Suprapubic skin (tissue), 4 donors: Measurements from ENCODE around the gene SCUBE3. TPM values are rescaled to one million over a fixed set of nuclear protein-coding genes. Genes with fewer than 3 reads are reported as not detected.

Source experiments
- DNase-seq, 2 donors: peaks; one replicate each; pipeline ENCODE4 v3.0.0-alpha.2; 2019; ENCODE audit warnings: low spot score in 2 of 2
- H3K27ac ChIP-seq: fragments of 200-600 bp; sonication (generic); one replicate; pipeline ENCODE4 v1.5.1; 2019
- H3K27me3 ChIP-seq: fragments of 200-600 bp; sonication (generic); one replicate; pipeline ENCODE4 v1.5.1; 2019
- H3K36me3 ChIP-seq: fragments of 200-600 bp; sonication (generic); one replicate; pipeline ENCODE4 v1.5.1; 2019
- H3K4me1 ChIP-seq: fragments of 200-600 bp; sonication (generic); one replicate; pipeline ENCODE4 v1.5.1; 2019
- H3K4me3 ChIP-seq: fragments of 200-600 bp; sonication (generic); one replicate; pipeline ENCODE4 v1.5.1; 2019; ENCODE audit warnings: mild to moderate bottlenecking
- H3K9me3 ChIP-seq: fragments of 200-600 bp; sonication (generic); one replicate; pipeline ENCODE4 v1.5.1; 2019
- EP300 ChIP-seq: sonication (generic); formaldehyde crosslinking; IDR thresholded peaks from one replicate; pipeline ENCODE4 v1.6.1; 2017; ENCODE audit warnings: antibody characterized with exemption
- POLR2A ChIP-seq, 2 donors: fragments of 450-650 bp; IDR thresholded peaks; one replicate each; pipeline ENCODE4 v1.6.1; 2017; ENCODE audit warnings: antibody characterized with exemption in 2 of 2, mild to moderate bottlenecking in 2 of 2, moderate library complexity in 2 of 2
- POLR2AphosphoS5 ChIP-seq, 3 donors: sonication (generic); formaldehyde crosslinking; IDR thresholded peaks; one replicate each; pipeline ENCODE4 v1.6.1; 2017; ENCODE audit warnings: antibody characterized with exemption in 3 of 3
- WGBS: methylation state at CpG from one replicate; pipeline ENCODE4 v1.1.5; 2018; 5-methylcytosine and 5-hydroxymethylcytosine counted together
- total RNA-seq, 4 donors: library from RNA; depleted of rRNA; stranded (reverse); fragments of >200 nt; gene quantifications; one replicate each; pipeline ENCODE4 v1.1.0, GENCODE V29; 2016
- TF ChIP-seq, protein P1 (sequence below), 2 donors: fragments of 200-600 bp in 1 of 2; fragments of 450-650 bp in 1 of 2; sonication (generic) in 1 of 2; IDR thresholded peaks; one replicate each; pipeline ENCODE4 v1.5.1; 2016 to 2019; ENCODE audit warnings: antibody characterized with exemption in 2 of 2, mild to moderate bottlenecking in 1 of 2, moderate library complexity in 1 of 2

The SCUBE3 gene
- total RNA-seq, 4 donors from 2014 or later: 0.23 to 1.1 (median 0.73) TPM

DNA sequence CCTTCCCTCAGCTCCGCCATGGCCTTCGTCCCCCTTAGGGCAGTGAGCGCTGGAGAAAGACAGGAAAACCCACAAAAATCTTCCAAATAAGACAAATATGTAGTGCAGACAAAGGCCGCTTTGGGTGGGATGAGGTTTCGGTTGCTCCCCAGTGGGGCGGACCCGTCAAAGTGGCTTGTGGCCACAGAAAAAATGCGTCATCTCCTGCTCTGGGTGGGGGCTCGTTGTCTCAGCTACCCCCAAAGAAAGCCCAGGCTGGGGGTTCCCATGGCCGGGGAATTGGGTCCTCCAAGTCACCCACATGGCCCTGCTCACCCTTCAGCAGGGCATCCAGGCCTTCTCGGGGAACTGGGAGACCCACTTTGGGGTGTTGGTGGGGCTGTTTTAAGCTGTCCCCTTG is 21.9 kb upstream of the SCUBE3 start:
- H3K27me3 ChIP-seq: no peaks in the 10 kb centered on the region

DNA sequence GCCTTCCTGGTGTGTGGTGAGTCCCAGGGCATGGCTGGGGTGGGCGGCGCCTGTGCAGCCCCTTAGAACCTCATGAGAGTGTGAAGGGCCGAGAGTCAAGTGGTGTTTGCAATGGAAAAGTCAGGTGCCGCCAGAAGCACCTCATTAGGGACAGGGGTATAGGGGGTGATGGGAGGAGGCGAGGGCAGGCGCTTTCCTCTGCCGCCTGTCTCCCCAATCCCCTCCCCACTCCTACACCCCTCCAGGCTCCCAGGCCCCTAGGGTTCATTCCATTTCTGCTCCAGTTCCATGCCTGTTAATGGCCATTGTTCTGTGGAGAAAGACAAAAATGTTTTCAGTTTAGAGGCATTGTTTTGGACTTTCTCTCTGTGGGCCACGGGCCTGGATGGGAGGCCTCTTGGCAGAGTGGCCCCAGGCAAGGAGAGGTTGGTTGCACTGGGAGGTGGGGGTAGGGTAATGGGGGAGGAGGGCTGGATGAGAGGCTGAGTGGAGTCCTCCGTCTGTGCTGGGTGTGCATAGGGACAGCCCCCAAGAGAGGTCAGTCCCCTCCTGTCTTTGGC is 21.4 kb upstream of the SCUBE3 start:
- Histone ChIP-seq H3K4me1 (peaks cover 5% of the 10 kb centered on the region), H3K27ac (no peak overlapping the region), H3K4me3 (no peak overlapping the region), H3K9me3 (no peaks in the 10 kb centered on the region), H3K36me3 (no peaks in the 10 kb centered on the region), H3K27me3 (no peaks in the 10 kb centered on the region)
- no peak for DNase-seq
- TF ChIP-seq POLR2AphosphoS5 (IDR thresholded peaks at IDR 0.05) (no peak), EP300 (no peak), POLR2A (IDR thresholded peaks at IDR 0.05) (no peak)
- WGBS: 93% methylated on average over 9 of the region's 9 CpGs

More for the DNA sequence above, 21.9 kb upstream of the SCUBE3 start:
- peaks cover 5% of the 10 kb centered on the region for H3K4me1 ChIP-seq
- no peak overlapping the region for H3K27ac ChIP-seq
- no peaks in the 10 kb centered on the region for H3K9me3 ChIP-seq
- no peak for TF ChIP-seq EP300
- TF ChIP-seq, protein P1, sequence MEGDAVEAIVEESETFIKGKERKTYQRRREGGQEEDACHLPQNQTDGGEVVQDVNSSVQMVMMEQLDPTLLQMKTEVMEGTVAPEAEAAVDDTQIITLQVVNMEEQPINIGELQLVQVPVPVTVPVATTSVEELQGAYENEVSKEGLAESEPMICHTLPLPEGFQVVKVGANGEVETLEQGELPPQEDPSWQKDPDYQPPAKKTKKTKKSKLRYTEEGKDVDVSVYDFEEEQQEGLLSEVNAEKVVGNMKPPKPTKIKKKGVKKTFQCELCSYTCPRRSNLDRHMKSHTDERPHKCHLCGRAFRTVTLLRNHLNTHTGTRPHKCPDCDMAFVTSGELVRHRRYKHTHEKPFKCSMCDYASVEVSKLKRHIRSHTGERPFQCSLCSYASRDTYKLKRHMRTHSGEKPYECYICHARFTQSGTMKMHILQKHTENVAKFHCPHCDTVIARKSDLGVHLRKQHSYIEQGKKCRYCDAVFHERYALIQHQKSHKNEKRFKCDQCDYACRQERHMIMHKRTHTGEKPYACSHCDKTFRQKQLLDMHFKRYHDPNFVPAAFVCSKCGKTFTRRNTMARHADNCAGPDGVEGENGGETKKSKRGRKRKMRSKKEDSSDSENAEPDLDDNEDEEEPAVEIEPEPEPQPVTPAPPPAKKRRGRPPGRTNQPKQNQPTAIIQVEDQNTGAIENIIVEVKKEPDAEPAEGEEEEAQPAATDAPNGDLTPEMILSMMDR (IDR thresholded peaks at IDR 0.05): no peak
- no peak for TF ChIP-seq POLR2AphosphoS5 (IDR thresholded peaks at IDR 0.05)
- no peak for TF ChIP-seq POLR2A (IDR thresholded peaks at IDR 0.05)
- no peak for DNase-seq
- H3K36me3 ChIP-seq: no peaks in the 10 kb centered on the region
- H3K4me3 ChIP-seq: no peak overlapping the region
- 90% methylated on average over 11 of the region's 11 CpGs for WGBS

DNA sequence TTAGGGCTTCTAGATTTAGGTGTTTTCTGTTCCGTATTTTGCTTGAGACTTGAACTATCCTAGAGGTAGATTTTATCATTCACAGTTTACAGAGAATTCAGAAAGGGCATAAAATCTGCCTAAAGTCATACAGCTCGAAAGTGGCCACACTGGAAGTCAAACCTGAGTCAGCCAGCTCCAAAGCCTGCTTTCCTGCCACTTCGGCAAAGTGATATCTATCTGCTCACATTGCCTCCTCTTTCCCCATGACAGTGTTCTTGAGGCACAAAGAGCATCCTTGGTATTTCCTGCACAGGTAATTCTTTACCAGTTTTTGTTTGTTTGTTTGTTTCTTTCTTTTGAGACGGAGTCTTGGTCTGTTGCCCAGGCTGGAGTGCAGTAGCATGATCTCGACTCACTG is 19.4 kb upstream of the SCUBE3 start:
- Histone ChIP-seq H3K4me3 (no peak overlapping the region), H3K36me3 (no peaks in the 10 kb centered on the region), H3K4me1 (no peaks in the 10 kb centered on the region), H3K9me3 (no peaks in the 10 kb centered on the region), H3K27me3 (no peaks in the 10 kb centered on the region), H3K27ac (no peak overlapping the region)
- 80% methylated on average over 5 of the region's 5 CpGs for WGBS
- TF ChIP-seq POLR2AphosphoS5 (IDR thresholded peaks at IDR 0.05): no peak
- no peak for TF ChIP-seq POLR2A (IDR thresholded peaks at IDR 0.05)
- TF ChIP-seq, protein P1 (IDR thresholded peaks at IDR 0.05): no peak
- no peak for TF ChIP-seq EP300
- no peak for DNase-seq

DNA sequence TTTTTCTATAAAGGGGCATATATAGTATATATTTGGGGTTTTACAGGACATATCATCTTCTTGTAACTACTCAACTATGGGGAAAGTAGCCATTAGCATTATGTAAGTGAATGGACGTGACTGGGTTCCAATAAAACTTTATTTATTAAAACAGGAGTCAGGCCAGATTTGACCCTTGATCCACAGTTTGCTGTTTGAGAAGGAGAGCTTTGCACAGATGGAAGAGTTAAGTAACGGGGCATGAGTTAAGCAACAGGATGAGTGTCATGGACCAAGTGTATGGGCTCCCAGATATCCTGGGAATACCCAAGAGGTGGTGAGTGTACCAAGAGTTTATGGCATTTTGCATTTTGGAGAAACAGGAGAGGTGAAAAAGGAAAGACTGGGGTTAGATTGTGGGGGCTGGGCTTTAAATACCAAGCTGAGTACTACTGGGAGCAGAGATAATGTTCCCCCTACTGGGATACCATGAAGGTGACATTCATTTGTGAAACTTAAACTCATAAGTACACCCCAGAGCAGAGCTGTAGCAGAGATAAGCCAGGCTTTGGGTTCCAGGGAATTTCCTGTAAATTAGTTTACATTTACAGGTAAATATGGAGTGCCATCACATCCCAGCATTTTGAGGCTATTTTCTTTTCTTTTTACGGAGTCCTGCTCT is 18.5 kb upstream of the SCUBE3 start:
- Histone ChIP-seq H3K27me3 (no peaks in the 10 kb centered on the region), H3K4me3 (no peak overlapping the region), H3K9me3 (no peaks in the 10 kb centered on the region), H3K4me1 (no peaks in the 10 kb centered on the region), H3K27ac (no peak overlapping the region), H3K36me3 (no peaks in the 10 kb centered on the region)
- WGBS: 94% methylated on average over 3 of the region's 3 CpGs
- TF ChIP-seq EP300: no peak
- TF ChIP-seq POLR2AphosphoS5 (IDR thresholded peaks at IDR 0.05): no peak
- TF ChIP-seq, protein P1 (IDR thresholded peaks at IDR 0.05): no peak
- no peak for TF ChIP-seq POLR2A (IDR thresholded peaks at IDR 0.05)
- no peak for DNase-seq

DNA sequence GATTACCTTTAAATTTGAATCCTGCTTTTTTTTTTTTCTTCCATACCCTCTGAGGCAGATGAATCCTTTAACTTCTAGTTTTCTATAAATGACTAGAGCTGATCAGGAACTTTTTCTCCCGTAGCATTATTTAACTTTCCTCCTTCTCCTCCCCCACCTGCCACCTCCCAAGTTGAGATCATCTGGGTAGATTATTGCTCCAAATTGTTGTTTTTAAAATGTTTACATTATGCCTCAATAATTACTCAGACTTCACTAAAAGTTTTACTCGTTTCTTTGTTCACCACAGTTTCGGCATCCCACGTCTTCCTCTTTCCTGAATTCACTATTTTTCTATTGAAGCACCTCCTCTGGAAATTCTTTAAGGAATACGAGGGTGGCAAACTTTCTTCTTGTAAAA is 16.6 kb upstream of the SCUBE3 start:
- TF ChIP-seq POLR2AphosphoS5 (IDR thresholded peaks at IDR 0.05): no peak
- no peak for TF ChIP-seq EP300
- TF ChIP-seq, protein P1 (IDR thresholded peaks at IDR 0.05): no peak
- no peak for TF ChIP-seq POLR2A (IDR thresholded peaks at IDR 0.05)
- Histone ChIP-seq H3K4me3 (no peak overlapping the region), H3K27ac (no peak overlapping the region), H3K36me3 (no peaks in the 10 kb centered on the region), H3K27me3 (no peaks in the 10 kb centered on the region), H3K9me3 (no peaks in the 10 kb centered on the region), H3K4me1 (no peaks in the 10 kb centered on the region)
- DNase-seq: no peak
- WGBS: 66% methylated on average over 5 of the region's 5 CpGs
